B cell (primary cell): ENCODE data around the gene NF2. TPM values are rescaled to one million over a fixed set of nuclear protein-coding genes. Genes with fewer than 3 reads are reported as not detected.

Experiments used
- ATAC-seq: fragments of 200-7000 bp; cut with Tn5 transposase; one replicate; pipeline ENCODE4 v1.10.0; 2021; ENCODE audit warnings: low read depth, mild to moderate bottlenecking, moderate number of reproducible peaks, moderate library complexity
- CTCF ChIA-PET: fragments of 350-600 bp; sonication (Branson Sonifier 250); formaldehyde crosslinking; loops from one replicate; lab custom pipeline; 2021; ENCODE audit warnings: antibody characterized with exemption, inconsistent platforms; lab: Charles Lee
- POLR2A ChIA-PET: fragments of 350-600 bp; sonication (Branson Sonifier 250); formaldehyde crosslinking; loops from one replicate; lab custom pipeline; 2021; ENCODE audit warnings: antibody characterized with exemption; lab: Charles Lee
- DNase-seq: peaks from one replicate; pipeline ENCODE4 v3.0.0; 2013
- H2AFZ ChIP-seq: 2 replicates; pipeline ENCODE4 v1.6.1; 2012; ENCODE audit warnings: mild to moderate bottlenecking, low read depth, low read length; ENCODE audit not compliant: insufficient read depth, poor library complexity, severe bottlenecking
- H3K27ac ChIP-seq, 2 donors: 1 replicate in 1 of 2; 2 replicates in 1 of 2; pipeline ENCODE4 v1.5.1; 2012 to 2013; ENCODE audit warnings: low read length in 2 of 2, mild to moderate bottlenecking in 2 of 2, moderate library complexity in 1 of 2
- H3K27me3 ChIP-seq, 4 experiments: fragments of 200-600 bp in 1 of 4; sonication (generic) in 1 of 4; replicated peaks in 1 of 4; 1 replicate in 2 of 4; 2 replicates in 2 of 4; pipeline versions ENCODE4 v1.6.1 to v1.7.0; 2013 to 2016; ENCODE audit warnings: low read length in 3 of 4, mild to moderate bottlenecking in 2 of 4, mixed read lengths in 1 of 4, moderate library complexity in 1 of 4; ENCODE audit not compliant: insufficient read depth in 4 of 4, control insufficient read depth in 3 of 4; ENCODE audit errors: control extremely low read depth in 1 of 4
- H3K36me3 ChIP-seq, 2 experiments: replicated peaks in 1 of 2; 1 replicate in 1 of 2; 2 replicates in 1 of 2; pipeline versions ENCODE4 v1.6.1 to v1.7.1; 2013; ENCODE audit warnings: low read length in 1 of 2; ENCODE audit not compliant: insufficient read depth in 2 of 2, control insufficient read depth in 1 of 2; ENCODE audit errors: control extremely low read depth in 1 of 2, extremely low read depth in 1 of 2
- H3K4me1 ChIP-seq, 2 donors: fragments of 200-600 bp in 1 of 2; sonication (generic) in 1 of 2; 1 replicate in 1 of 2; 2 replicates in 1 of 2; pipeline versions ENCODE4 v1.5.1 to v1.6.1; 2013 to 2017; ENCODE audit warnings: low read length in 2 of 2; ENCODE audit not compliant: control insufficient read depth in 2 of 2, insufficient read depth in 2 of 2
- H3K4me2 ChIP-seq: replicated peaks from 2 replicates; pipeline ENCODE3; 2012; ENCODE audit warnings: mild to moderate bottlenecking, low read depth, low read length; ENCODE audit not compliant: poor library complexity, severe bottlenecking
- H3K4me3 ChIP-seq, 5 experiments: fragments of 200-600 bp in 1 of 5; sonication (generic) in 1 of 5; 1 replicate in 3 of 5; 2 replicates in 2 of 5; pipeline versions ENCODE4 v1.5.1 to v1.7.0; 2011 to 2016; ENCODE audit warnings: low read length in 4 of 5, mild to moderate bottlenecking in 4 of 5, low read depth in 2 of 5, control low read depth in 1 of 5, moderate library complexity in 1 of 5; ENCODE audit not compliant: insufficient read depth in 1 of 5; ENCODE audit errors: control extremely low read depth in 1 of 5, extremely low read depth in 1 of 5
- H3K79me2 ChIP-seq: fragments of 200-600 bp; sonication (generic); one replicate; pipeline ENCODE4 v1.6.0; 2016; ENCODE audit warnings: low read length; ENCODE audit not compliant: control insufficient read depth, insufficient read depth
- H3K9ac ChIP-seq: fragments of 200-600 bp; sonication (generic); 2 replicates; pipeline ENCODE4 v1.6.1; 2017; ENCODE audit warnings: mild to moderate bottlenecking, low read length, moderate library complexity
- H3K9me3 ChIP-seq, 3 donors: one replicate each; pipeline versions ENCODE4 v1.6.1 to v1.7.1; 2013; ENCODE audit warnings: low read length in 2 of 3; ENCODE audit not compliant: control insufficient read depth in 2 of 3, insufficient read depth in 1 of 3; ENCODE audit errors: control extremely low read depth in 1 of 3
- H4K20me1 ChIP-seq: 2 replicates; pipeline ENCODE4 v1.6.0; 2012; ENCODE audit warnings: mild to moderate bottlenecking, low read length; ENCODE audit not compliant: insufficient read depth, control insufficient read depth, poor library complexity, severe bottlenecking
- H3K27ac Mint-ChIP-seq: one replicate; pipeline ENCODE4 v1.8.0; 2021; ENCODE audit warnings: mixed read lengths
- H3K27me3 Mint-ChIP-seq: one replicate; pipeline ENCODE4 v1.8.0; 2021; ENCODE audit warnings: mixed read lengths
- H3K4me1 Mint-ChIP-seq: one replicate; pipeline ENCODE4 v1.8.0; 2021; ENCODE audit warnings: mixed read lengths
- H3K4me3 Mint-ChIP-seq: one replicate; pipeline ENCODE4 v1.8.0; 2021; ENCODE audit warnings: mixed read lengths
- H3K9me3 Mint-ChIP-seq: one replicate; pipeline ENCODE4 v1.8.0; 2022; ENCODE audit warnings: mixed read lengths; ENCODE audit not compliant: insufficient read depth
- EZH2 ChIP-seq: IDR thresholded peaks from 2 replicates; pipeline ENCODE4 v1.6.1; 2012; ENCODE audit warnings: borderline replicate concordance, low read depth, mild to moderate bottlenecking, moderate library complexity, low read length; ENCODE audit not compliant: insufficient read depth, poor library complexity, severe bottlenecking
- WGBS: methylation state at CpG from one replicate; pipeline ENCODE4 v1.1.5; 2013; ENCODE audit warnings: missing lambda C conversion rate; ENCODE audit not compliant: insufficient coverage; 5-methylcytosine and 5-hydroxymethylcytosine counted together
- intact Hi-C: fragments of 100-400 bp; cut with micrococcal nuclease; formaldehyde crosslinking; loops from one replicate; pipeline ENCODE4 v1.10.0; 2022
- polyA plus RNA-seq: library from polyadenylated mRNA; depleted of rRNA; stranded (reverse); fragments of >200 nt; gene quantifications from 2 replicates; pipeline ENCODE4 v1.2.3, GENCODE V29; 2012
- small RNA-seq: library from RNA; depleted of rRNA; stranded (forward); fragments of <200 nt; gene quantifications from one replicate; pipeline ENCODE3, GENCODE V24; 2012; ENCODE audit warnings: low replicate concordance, low read depth; ENCODE audit not compliant: insufficient read length
- total RNA-seq, 2 donors: library from RNA; stranded (reverse); fragments of 120-200 nt in 1 of 2; gene quantifications; 1 replicate in 1 of 2; 2 replicates in 1 of 2; pipeline versions ENCODE4 v1.2.3 to v1.2.4, GENCODE V29; 2013 to 2022
- TF ChIP-seq, protein P1 (sequence below): fragments of 200-600 bp; IDR thresholded peaks from one replicate; pipeline ENCODE4 v1.8.0; 2022; ENCODE audit warnings: antibody characterized with exemption, mild to moderate bottlenecking

The NF2 gene
- total and polyA plus RNA-seq, 2 donors (not counting 1 experiment from before 2014, with no cell fraction given), result 9.4 to 26.6 TPM

GRCh38 chr22:29744902-29745301, 141.5 kb downstream of the NF2 start:
- Histone ChIP-seq H3K79me2 (no peaks in the 10 kb centered on the region), H3K4me1 (no peaks in the 10 kb centered on the region), H3K4me2 (no peak overlapping the region), H3K9me3 (no peaks in the 10 kb centered on the region), H4K20me1 (no peaks in the 10 kb centered on the region), H3K4me3 (no peak overlapping the region), H3K27ac (no peak overlapping the region), H3K9ac (no peak overlapping the region), H3K36me3 (peaks cover 0 to 42% of the 10 kb centered on the region in 2 experiments), H3K27me3 (no peaks in the 10 kb centered on the region), H2AFZ (no peak overlapping the region)
- H3K9me3 Mint-ChIP-seq, result no peaks in the 10 kb centered on the region
- TF ChIP-seq EZH2, result no peak
- TF ChIP-seq, protein P1, sequence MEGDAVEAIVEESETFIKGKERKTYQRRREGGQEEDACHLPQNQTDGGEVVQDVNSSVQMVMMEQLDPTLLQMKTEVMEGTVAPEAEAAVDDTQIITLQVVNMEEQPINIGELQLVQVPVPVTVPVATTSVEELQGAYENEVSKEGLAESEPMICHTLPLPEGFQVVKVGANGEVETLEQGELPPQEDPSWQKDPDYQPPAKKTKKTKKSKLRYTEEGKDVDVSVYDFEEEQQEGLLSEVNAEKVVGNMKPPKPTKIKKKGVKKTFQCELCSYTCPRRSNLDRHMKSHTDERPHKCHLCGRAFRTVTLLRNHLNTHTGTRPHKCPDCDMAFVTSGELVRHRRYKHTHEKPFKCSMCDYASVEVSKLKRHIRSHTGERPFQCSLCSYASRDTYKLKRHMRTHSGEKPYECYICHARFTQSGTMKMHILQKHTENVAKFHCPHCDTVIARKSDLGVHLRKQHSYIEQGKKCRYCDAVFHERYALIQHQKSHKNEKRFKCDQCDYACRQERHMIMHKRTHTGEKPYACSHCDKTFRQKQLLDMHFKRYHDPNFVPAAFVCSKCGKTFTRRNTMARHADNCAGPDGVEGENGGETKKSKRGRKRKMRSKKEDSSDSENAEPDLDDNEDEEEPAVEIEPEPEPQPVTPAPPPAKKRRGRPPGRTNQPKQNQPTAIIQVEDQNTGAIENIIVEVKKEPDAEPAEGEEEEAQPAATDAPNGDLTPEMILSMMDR, result no peak
- no peak for DNase-seq
- POLR2A ChIA-PET, result interaction anchor here (0.6 kb wide), 1 partner anchor 12 kb away, joined by 9 read pairs; no protein-coding TSS in a partner anchor
- no peaks in the 10 kb centered on the region for H3K4me1 Mint-ChIP-seq
- H3K27ac Mint-ChIP-seq, result no peak overlapping the region
- no peaks in the 10 kb centered on the region for H3K27me3 Mint-ChIP-seq
- intact Hi-C loops, result no loop called here
- H3K4me3 Mint-ChIP-seq, result no peak overlapping the region
- WGBS, result 95% methylated on average over 4 of the region's 8 CpGs
- CTCF ChIA-PET, result no interaction called here
- no peak for ATAC-seq

DNA sequence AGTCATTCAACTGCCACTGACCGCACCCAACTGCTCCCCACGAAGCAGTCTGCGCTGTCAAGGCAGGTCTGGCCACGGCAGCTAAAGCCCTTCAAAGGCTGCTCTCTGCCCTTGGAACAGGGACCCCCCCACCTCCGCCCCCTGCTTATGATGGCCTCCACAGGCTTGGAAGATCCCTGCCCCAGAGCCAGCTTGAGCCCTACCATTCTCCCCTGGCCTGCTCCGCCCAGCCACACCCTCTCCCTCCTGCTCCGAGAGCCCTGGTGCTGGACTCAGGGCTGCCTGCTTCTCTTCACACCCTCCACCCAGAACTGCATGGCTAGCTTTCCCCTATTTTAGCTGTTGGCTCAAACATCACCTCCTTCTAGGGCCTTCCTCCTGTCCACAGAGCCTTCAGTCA, 144.4 kb downstream of the NF2 start:
- Mint-ChIP-seq H3K27me3 (no peaks in the 10 kb centered on the region), H3K4me3 (no peak overlapping the region), H3K4me1 (no peaks in the 10 kb centered on the region), H3K27ac (no peak overlapping the region), H3K9me3 (no peaks in the 10 kb centered on the region)
- no peaks in the 10 kb centered on the region for H3K9me3 ChIP-seq
- H3K27me3 ChIP-seq, result no peaks in the 10 kb centered on the region
- CTCF ChIA-PET, result interaction anchor here (0.5 kb wide), 1 partner anchor 363 kb away, joined by 3 read pairs; no protein-coding TSS in a partner anchor
- peaks cover 6% of the 10 kb centered on the region for H3K79me2 ChIP-seq
- TF ChIP-seq, protein P1, result no peak
- no peak for TF ChIP-seq EZH2
- DNase-seq, result no peak
- intact Hi-C loops, result no loop called here
- H4K20me1 ChIP-seq, result peaks cover 12% of the 10 kb centered on the region
- no peak overlapping the region for H3K27ac ChIP-seq
- no peaks in the 10 kb centered on the region for H3K4me1 ChIP-seq
- H3K4me2 ChIP-seq, result no peak overlapping the region
- no peak overlapping the region for H2AFZ ChIP-seq
- peaks cover 0 to 34% of the 10 kb centered on the region in 2 experiments for H3K36me3 ChIP-seq
- no peak for ATAC-seq
- no peak overlapping the region for H3K4me3 ChIP-seq
- 97% methylated on average over 7 of the region's 7 CpGs for WGBS
- POLR2A ChIA-PET, result no interaction called here
- no peak overlapping the region for H3K9ac ChIP-seq

Small RNA genes lying within 50 kb of the gene (small RNA-seq; reads per million reads assigned to genes)
- not detected for gene AC004882.2

Other genes starting within 250 kb of the NF2 start
- gene AP1B1, start 215.1 kb upstream of the NF2 start, total RNA-seq, result 162 and 174 TPM in 2 replicates
- 124 and 139 TPM in 2 replicates for gene AP1B1, start 215.1 kb upstream of the NF2 start, polyA plus RNA-seq
- not detected in 2 replicates for gene RFPL1, start 165.1 kb upstream of the NF2 start, total RNA-seq
- gene RFPL1, start 165.1 kb upstream of the NF2 start, polyA plus RNA-seq, result not detected in 2 replicates
- 0.10 and 0.19 TPM in 2 replicates for gene NEFH, start 123.4 kb upstream of the NF2 start, total RNA-seq
- 0.04 and 0.07 TPM in 2 replicates for gene NEFH, start 123.4 kb upstream of the NF2 start, polyA plus RNA-seq
- 59.1 and 66.2 TPM in 2 replicates for gene THOC5, start 49.9 kb upstream of the NF2 start, total RNA-seq
- gene THOC5, start 49.9 kb upstream of the NF2 start, polyA plus RNA-seq, result 25.7 and 26.5 TPM in 2 replicates
- gene NIPSNAP1, start 22.5 kb upstream of the NF2 start, total RNA-seq, result 38.0 and 38.4 TPM in 2 replicates
- 14.5 and 23.6 TPM in 2 replicates for gene NIPSNAP1, start 22.5 kb upstream of the NF2 start, polyA plus RNA-seq
- gene CABP7, start 116.4 kb downstream of the NF2 start, total RNA-seq, result not detected in 2 replicates
- gene CABP7, start 116.4 kb downstream of the NF2 start, polyA plus RNA-seq, result 0.03 TPM in 1 of 2 replicates, not detected in the other
- gene ZMAT5, start 163.4 kb downstream of the NF2 start, total RNA-seq, result 16.5 and 17.8 TPM in 2 replicates
- gene ZMAT5, start 163.4 kb downstream of the NF2 start, polyA plus RNA-seq, result 17.9 and 26.3 TPM in 2 replicates
- 41.0 and 49.0 TPM in 2 replicates for gene UQCR10, start 163.7 kb downstream of the NF2 start, total RNA-seq
- gene UQCR10, start 163.7 kb downstream of the NF2 start, polyA plus RNA-seq, result 30.8 and 67.6 TPM in 2 replicates
- gene ASCC2, start 234.6 kb downstream of the NF2 start, total RNA-seq, result 84.0 and 87.2 TPM in 2 replicates
- gene ASCC2, start 234.6 kb downstream of the NF2 start, polyA plus RNA-seq, result 79.4 and 81.1 TPM in 2 replicates